GM21447 (cell line): ENCODE measurements around the gene HNRNPH3.
A peak's percentile ranks its signal among the peaks of the same experiment; 100 is the strongest.

Source experiments
- ATAC-seq: cut with Tn5 transposase; IDR thresholded peaks from one replicate; pipeline ENCODE4 v1.9.1; 2021; ENCODE audit not compliant: unreplicated experiment

The HNRNPH3 gene

DNA sequence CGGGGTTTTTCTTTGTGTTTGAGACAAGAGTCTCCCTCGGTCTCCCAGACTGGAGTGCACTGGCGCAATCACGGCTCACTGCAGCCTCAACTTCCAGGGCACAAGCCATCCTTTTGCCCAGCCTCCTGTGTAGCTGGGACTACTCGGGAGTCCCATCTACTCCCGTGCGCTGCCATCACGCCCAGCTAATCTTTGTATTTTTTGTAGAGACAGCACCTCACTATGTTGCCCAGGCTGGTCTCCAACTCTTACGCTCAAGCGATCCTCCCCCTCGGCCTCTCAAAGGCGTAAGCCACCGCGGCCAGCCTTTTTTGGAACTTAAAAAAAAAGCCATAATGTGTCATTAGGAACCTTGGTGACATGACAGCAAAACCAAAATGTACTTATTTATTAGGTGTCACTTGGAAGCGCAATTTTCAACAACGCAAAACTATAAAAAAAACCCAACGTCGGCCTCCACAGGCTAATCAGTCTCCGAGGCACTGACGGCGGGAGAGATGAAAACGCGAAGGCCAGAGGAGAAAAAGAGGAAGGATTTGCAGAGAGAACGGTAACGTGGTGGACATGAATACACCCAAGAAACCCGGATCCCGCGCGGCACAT, 911 bp upstream of the HNRNPH3 start:
- no peak for ATAC-seq

GRCh38 chr10:68332259-68333057, 594 bp downstream of the HNRNPH3 start, which contains the start of gene PBLD:
TSS of gene PBLD (minus strand) at chr10:68332928. CDS start at chr10:68306844, 26,084 bp downstream.
- ATAC-seq: peak; percentile 25

GRCh38 chr10:68333058-68333395, 1.2 kb downstream of the HNRNPH3 start:
- no peak for ATAC-seq

DNA sequence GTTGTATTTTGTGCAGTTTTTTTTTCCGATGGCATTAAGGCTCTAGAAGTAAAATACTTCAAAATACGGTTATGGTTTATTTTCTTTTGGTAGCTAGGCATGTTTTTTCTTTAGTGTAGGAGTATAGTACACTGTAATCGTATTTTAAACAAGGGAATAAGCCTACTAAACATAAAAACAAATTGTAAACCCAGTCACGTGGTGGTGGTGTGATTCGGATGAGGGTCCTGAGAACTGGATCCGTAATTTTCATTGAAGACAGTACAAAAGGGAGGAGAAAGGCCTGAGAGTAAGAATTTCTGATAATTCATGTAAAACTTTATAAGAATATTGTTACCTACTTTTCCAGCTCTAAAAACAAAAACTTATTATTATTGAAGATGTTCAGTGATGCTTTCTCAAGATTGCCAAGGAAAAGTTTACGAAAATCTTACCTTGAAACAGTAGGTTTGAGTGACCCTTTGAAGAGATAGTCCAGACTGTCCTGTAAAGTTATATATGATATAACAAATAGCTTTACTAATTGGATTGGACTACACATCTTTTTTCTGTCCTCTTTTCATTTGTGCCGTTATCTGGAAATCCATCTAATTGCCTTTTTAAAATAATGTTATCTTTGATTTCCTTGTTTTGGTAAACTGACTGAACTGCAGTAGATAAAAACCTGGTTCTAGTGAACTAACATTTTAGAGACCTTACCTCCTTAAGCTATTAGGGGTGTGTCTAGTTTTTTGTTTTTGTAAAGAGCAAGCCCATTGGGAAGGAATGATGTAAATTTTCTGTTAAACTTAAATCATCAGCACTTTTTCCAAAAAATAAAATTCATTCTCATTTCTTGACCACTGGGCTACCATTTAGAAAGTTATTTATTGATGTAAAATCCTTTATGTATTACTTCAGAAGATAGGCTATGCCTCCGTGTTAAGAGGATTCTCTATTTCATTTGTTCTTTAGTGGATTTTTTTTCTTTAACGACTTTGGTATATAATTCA, 1.9 kb downstream of the HNRNPH3 start:
- no peak for ATAC-seq

- no peak for ATAC-seq
Measured at GRCh38 chr10:68334672-68335467, 3.0 kb downstream of the HNRNPH3 start.

DNA sequence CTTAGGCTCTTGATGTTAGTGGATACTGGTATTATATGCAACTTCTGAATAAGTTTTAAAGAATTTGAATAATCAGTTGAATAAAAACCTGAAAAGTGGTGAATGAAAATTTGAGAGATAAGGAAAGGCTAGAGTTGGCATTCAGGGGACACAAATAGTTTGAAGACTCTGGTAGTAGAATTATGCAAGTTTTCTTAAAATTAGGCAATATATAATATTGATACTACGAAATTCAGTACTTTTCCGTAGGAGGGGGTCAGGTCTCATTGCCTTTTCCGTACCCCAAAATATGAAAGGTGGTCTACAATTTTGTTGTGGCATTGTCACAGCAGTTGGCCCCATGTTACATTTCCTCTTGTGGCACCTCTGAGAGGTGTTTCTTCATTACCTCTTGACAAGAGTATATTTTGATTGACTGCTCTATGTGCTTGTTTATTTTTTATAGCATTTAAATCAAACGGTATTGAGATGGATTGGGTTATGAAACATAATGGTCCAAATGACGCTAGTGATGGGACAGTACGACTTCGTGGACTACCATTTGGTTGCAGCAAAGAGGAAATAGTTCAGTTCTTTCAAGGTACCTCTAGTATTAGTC, 5.0 kb downstream of the HNRNPH3 start:
- ATAC-seq: no peak

GRCh38 chr10:68340358-68341080, 8.7 kb downstream of the HNRNPH3 start:
- no peak for ATAC-seq

- ATAC-seq: no peak
Measured at GRCh38 chr10:68342909-68343516, 11.1 kb downstream of the HNRNPH3 start.

GRCh38 chr10:68345621-68346020, 13.8 kb downstream of the HNRNPH3 start:
- ATAC-seq: no peak

DNA sequence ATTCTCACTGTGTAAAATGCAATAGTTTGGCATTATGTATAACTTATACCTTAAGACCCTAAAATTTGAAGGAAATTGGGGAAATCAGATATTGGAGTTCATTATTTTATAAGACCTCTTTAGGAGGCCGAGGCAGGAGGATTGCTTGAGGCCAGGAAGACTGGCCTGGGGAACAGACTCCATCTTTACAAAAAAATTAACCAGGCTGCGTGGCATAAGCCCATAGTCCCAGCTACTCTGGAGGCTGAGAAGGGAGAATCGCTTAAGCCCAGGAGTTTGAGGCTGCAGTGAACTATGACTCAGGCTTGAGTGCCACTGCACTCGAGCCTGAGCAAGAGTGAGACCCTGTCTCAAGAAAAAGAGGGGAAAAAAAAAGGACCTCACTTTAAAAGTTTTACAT, 14.9 kb downstream of the HNRNPH3 start:
- no peak for ATAC-seq

- peak; percentile 63 for ATAC-seq
Measured at GRCh38 chr10:68348265-68348741, 16.4 kb downstream of the HNRNPH3 start.

DNA sequence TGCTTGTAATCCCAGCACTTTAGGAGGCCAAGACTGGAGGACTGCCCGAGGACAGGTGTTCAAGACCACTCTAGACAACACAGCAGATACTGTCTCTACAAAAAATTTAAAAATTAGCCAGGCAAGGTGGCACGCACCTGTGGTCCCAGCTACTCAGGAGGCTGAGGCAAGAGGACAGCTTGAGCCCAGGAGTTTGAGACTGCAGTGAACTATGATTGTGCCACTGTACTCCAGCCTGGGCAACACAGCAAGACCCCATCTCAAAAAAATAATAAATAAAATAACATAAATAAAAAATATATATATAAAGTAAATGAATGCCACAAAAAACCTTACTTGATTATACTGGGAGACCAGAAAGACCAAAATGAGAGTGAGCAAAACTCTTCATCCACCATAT, 21.7 kb downstream of the HNRNPH3 start:
- ATAC-seq: no peak

GRCh38 chr10:68359189-68359588, 27.3 kb downstream of the HNRNPH3 start:
- no peak for ATAC-seq

- no peak for ATAC-seq
Measured at GRCh38 chr10:68362590-68362989, 30.7 kb downstream of the HNRNPH3 start.

- ATAC-seq: no peak
Measured at GRCh38 chr10:68364101-68364886, 32.4 kb downstream of the HNRNPH3 start.

- ATAC-seq: no peak
Measured at GRCh38 chr10:68365611-68366010, 33.7 kb downstream of the HNRNPH3 start.

DNA sequence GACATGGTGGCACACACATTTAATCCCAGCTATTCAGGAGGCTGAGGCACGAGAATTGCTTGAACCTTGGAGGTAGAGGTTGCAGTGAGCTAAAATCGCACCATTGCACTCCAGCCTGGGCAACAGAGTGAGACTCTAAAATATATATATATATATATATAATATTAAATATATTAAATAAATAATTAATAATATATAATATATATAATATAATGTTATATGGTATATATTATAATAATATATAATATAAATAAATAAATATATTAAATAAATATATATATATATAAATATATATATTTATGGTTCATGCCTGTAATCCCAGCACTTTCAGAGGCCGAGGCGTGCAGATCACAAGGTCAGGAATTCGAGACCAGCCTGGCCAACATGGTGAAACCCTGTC, 34.7 kb downstream of the HNRNPH3 start:
- ATAC-seq: no peak

DNA sequence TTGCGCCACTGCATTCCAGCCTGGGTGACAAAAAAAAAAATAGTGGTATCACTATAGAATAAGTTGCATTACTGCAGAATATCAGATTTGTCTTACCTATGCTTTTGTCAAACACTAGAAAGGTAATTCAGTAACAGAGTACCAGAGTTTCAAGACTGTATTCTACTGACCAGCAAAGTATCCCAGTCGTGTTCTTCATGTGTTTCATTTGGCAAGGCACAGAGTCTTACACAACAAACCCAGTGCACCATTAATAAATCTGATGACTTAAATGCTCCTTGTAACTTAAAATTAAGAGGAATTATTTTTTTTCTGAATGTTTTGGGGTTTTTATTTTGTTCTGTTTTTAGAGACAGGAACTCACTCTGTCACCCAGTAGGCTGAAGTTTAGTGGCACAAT, 35.3 kb downstream of the HNRNPH3 start:
- no peak for ATAC-seq
